Upper lobe of left lung (tissue), 4 donors: ENCODE results near the gene SLC8A2.

Source experiments
- CTCF ChIP-seq, 6 experiments: fragments of 450-650 bp in 4 of 6; fragments of 200-600 bp in 2 of 6; sonication (generic) in 2 of 6; IDR thresholded peaks; one replicate each; pipeline ENCODE4 v1.5.1; 2016 to 2019; ENCODE audit warnings: antibody characterized with exemption in 6 of 6
- POLR2A ChIP-seq, 4 donors: fragments of 450-650 bp; IDR thresholded peaks; one replicate each; pipeline ENCODE4 v1.5.1; 2016 to 2017; ENCODE audit warnings: antibody characterized with exemption in 4 of 4, mild to moderate bottlenecking in 2 of 4
- POLR2AphosphoS5 ChIP-seq, 2 donors: sonication (generic); formaldehyde crosslinking; IDR thresholded peaks; one replicate each; pipeline ENCODE4 v1.5.1; 2017; ENCODE audit warnings: antibody characterized with exemption in 2 of 2

DNA sequence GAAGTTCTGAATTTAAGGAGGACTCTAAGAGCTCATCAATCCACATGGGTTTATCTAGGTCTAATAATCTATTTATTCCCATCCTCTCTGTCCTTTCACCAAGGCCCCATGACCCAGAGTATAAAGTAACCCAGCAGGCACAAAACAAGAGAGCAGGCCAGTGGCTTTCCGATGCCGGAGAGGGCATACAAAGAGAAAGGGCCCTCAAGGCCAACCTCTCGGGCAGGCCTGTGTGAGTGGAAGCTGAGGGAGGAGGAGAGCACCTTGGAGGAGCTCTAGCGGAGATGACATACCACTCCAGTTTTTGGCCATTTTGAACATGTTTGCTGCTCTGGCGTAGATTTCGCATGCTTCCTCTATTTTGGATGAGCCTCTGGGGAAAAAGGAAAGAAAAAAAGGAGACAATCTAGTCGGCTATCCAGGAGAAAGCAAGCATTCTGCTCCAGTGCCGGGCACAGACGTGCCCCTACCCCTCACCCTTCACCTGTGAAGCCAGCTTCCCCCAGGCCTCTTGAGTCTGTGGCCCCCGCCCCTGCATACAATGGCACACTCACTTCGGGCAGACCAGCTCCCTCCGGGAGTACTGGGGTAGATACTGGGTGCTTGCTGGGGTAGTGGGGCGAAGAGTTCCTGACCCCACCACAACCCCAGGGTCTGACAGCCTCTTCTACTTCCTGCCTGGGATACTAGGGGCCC, 31.6 kb upstream of the SLC8A2 start:
- TF ChIP-seq POLR2A (IDR thresholded peaks at IDR 0.05) (no peak), CTCF (IDR thresholded peaks at IDR 0.05) (no peak), POLR2AphosphoS5 (IDR thresholded peaks at IDR 0.05) (no peak)
